Esophagus squamous epithelium (tissue), 5 donors: ENCODE results near the gene PDE7B. TPM values are rescaled to one million over a fixed set of nuclear protein-coding genes. Genes with fewer than 3 reads are reported as not detected.

Source experiments
- DNase-seq: peaks from one replicate; lab custom pipeline; 2025; lab: John Stamatoyannopoulos, UW
- H3K27ac ChIP-seq, 4 donors: fragments of 200-600 bp; sonication (generic); one replicate each; pipeline ENCODE4 v1.5.1; 2016 to 2019; ENCODE audit warnings: mild to moderate bottlenecking in 1 of 4
- H3K27me3 ChIP-seq, 4 donors: fragments of 200-600 bp; sonication (generic); 1 replicate in 3 of 4; 2 replicates in 1 of 4; pipeline versions ENCODE4 v1.5.1 to v1.6.0; 2017 to 2021; ENCODE audit warnings: antibody characterized with exemption in 1 of 4
- H3K36me3 ChIP-seq, 3 donors: fragments of 200-600 bp; sonication (generic); one replicate each; pipeline ENCODE4 v1.5.1; 2016 to 2019
- H3K4me1 ChIP-seq, 3 donors: fragments of 200-600 bp; sonication (generic); one replicate each; pipeline ENCODE4 v1.5.1; 2017 to 2019
- H3K4me3 ChIP-seq, 4 donors: fragments of 200-600 bp; sonication (generic); 1 replicate in 3 of 4; 2 replicates in 1 of 4; pipeline ENCODE4 v1.5.1; 2016 to 2019; ENCODE audit warnings: mild to moderate bottlenecking in 2 of 4, moderate library complexity in 1 of 4
- H3K9me3 ChIP-seq, 3 donors: fragments of 200-600 bp; sonication (generic); one replicate each; pipeline ENCODE4 v1.5.1; 2016 to 2019
- POLR2A ChIP-seq, 4 donors: fragments of 450-650 bp; IDR thresholded peaks; one replicate each; pipeline ENCODE4 v1.6.1; 2017; ENCODE audit warnings: antibody characterized with exemption in 4 of 4, mild to moderate bottlenecking in 4 of 4, moderate library complexity in 3 of 4
- WGBS, 2 donors: methylation state at CpG; one replicate each; pipeline ENCODE4 v1.1.5; 2018; 5-methylcytosine and 5-hydroxymethylcytosine counted together
- intact Hi-C: fragments of 100-400 bp; cut with DNase I; formaldehyde crosslinking; loops from one replicate; pipeline ENCODE4 v1.15.0; 2022
- total RNA-seq, 4 donors: library from RNA; depleted of rRNA; stranded (reverse); fragments of >200 nt; gene quantifications; one replicate each; pipeline ENCODE4 v1.1.0, GENCODE V29; 2016
- TF ChIP-seq, protein P1 (sequence below), 6 experiments: fragments of 450-650 bp in 4 of 6; fragments of 200-600 bp in 2 of 6; sonication (generic) in 2 of 6; IDR thresholded peaks; one replicate each; pipeline ENCODE4 v1.5.1; 2016 to 2019; ENCODE audit warnings: antibody characterized with exemption in 6 of 6, mild to moderate bottlenecking in 4 of 6, moderate library complexity in 4 of 6
- donor health status: DM: yes; HTN: yes; CAD: no.

PDE7B gene
- total RNA-seq, 4 donors from 2014 or later: 0.08 to 6.1 (median 0.47) TPM

DNA sequence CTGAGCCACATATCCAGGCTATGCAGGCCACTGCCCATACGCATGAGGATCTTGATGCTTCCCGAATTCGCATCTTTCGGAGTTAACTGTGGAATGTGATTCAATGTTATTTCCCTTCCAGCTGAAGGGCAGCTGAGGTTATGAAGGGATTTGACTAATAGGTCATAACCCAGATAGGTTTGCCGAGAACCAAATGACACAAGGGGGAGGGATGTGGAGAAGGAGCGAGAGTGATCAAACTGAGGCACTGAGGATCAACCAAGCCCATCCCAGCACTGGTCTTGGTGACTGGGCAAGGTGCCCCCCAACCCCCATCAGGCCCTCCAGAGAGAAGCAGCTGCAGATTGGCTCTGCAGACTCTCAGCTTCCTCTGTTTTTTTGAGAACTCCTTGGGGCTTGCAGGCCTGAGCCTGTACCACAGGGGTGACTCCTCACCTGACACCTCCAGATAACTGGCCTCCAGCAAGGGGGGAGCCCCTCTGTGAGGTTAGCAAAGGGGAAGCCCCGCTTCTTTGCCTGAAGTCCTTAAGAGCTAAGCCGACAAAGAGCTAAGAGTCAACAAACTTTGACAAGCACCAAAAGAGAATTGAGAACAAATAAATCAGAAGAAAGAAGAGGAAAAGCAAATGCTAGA lies 185.9 kb downstream of the PDE7B start:
- Histone ChIP-seq H3K27me3 (no peaks in the 10 kb centered on the region), H3K36me3 (no peaks in the 10 kb centered on the region), H3K27ac (peak overlapping the region; percentile 41 to 85 (median 74)), H3K4me3 (peak overlapping the region; percentile 10 to 60 (median 30)), H3K4me1 (peaks cover 0 to 39% (median 20%) of the 10 kb centered on the region in 3 donors), H3K9me3 (no peaks in the 10 kb centered on the region)
- TF ChIP-seq POLR2A (IDR thresholded peaks at IDR 0.05): no peak
- TF ChIP-seq, protein P1, sequence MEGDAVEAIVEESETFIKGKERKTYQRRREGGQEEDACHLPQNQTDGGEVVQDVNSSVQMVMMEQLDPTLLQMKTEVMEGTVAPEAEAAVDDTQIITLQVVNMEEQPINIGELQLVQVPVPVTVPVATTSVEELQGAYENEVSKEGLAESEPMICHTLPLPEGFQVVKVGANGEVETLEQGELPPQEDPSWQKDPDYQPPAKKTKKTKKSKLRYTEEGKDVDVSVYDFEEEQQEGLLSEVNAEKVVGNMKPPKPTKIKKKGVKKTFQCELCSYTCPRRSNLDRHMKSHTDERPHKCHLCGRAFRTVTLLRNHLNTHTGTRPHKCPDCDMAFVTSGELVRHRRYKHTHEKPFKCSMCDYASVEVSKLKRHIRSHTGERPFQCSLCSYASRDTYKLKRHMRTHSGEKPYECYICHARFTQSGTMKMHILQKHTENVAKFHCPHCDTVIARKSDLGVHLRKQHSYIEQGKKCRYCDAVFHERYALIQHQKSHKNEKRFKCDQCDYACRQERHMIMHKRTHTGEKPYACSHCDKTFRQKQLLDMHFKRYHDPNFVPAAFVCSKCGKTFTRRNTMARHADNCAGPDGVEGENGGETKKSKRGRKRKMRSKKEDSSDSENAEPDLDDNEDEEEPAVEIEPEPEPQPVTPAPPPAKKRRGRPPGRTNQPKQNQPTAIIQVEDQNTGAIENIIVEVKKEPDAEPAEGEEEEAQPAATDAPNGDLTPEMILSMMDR (IDR thresholded peaks at IDR 0.05): no peak
- no peak for DNase-seq
- WGBS, 2 donors: 28 to 38% methylated on average over 6 to 8 of the region's 8 CpGs
- intact Hi-C loops: no loop called here

DNA sequence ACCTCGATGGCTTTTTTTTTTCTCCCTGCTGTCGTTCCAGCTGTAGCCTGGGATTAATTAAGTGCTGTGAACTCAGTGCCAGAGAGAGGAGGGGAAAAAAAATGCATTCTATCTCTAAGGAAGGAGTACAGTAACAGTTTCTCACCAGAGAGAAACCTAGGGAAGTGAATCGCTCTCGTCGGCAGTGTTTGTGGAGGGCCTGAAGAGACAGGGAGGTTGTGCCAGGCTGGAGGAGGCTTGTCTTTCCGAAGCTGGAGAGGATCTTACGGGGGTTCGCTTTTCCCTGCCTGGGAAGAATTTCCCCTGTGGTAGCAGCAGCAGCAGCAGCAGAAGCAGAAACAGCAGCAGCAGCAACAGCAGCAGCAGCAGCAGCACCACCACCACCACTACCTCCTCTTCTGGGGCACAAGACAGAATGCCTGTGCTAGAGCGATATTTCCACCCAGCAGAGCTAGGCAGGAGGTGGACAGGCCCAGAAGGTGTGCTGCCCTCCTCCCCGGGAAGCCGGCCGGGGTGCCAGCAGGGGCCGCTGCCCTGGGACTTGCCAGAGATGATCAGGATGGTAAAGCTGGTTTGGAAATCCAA lies 186.5 kb downstream of the PDE7B start:
- Histone ChIP-seq H3K36me3 (no peaks in the 10 kb centered on the region), H3K9me3 (no peaks in the 10 kb centered on the region), H3K27me3 (no peaks in the 10 kb centered on the region), H3K27ac (peak overlapping the region; percentile 41 to 85 (median 74)), H3K4me1 (peaks cover 0 to 39% (median 20%) of the 10 kb centered on the region in 3 donors), H3K4me3 (peak overlapping the region; percentile 10 to 60 (median 30))
- TF ChIP-seq, protein P1 (IDR thresholded peaks at IDR 0.05): peak in 3 of 6 experiments; percentile 8 to 16 (median 16)
- no peak for TF ChIP-seq POLR2A (IDR thresholded peaks at IDR 0.05)
- 1 to 6% methylated on average over 6 to 8 of the region's 13 CpGs for WGBS, 2 donors
- no peak for DNase-seq
- intact Hi-C loops: no loop called here

DNA sequence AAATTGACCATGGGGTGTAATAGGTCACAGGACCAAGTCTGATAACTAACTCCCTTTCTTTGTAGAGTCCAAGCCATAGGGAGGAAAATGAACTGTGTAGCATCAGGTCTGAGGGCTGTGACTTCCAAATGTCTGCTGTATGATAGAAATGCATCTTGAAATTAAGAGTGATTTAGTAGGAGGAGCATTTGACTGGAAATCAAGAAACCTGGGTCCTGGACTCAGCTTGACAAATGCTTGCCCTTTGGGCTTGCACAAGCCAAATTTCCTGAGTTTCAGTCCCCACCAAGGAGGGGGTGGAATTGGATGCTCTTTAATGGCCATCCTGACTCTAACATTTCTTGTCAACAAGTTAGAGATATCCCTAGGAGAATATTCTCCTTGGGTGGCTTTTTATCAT lies 187.0 kb downstream of the PDE7B start:
- H3K36me3 ChIP-seq: no peaks in the 10 kb centered on the region
- peaks cover 0 to 39% (median 20%) of the 10 kb centered on the region in 3 donors for H3K4me1 ChIP-seq
- peak overlapping the region; percentile 10 to 60 (median 30) for H3K4me3 ChIP-seq
- TF ChIP-seq, protein P1 (IDR thresholded peaks at IDR 0.05): no peak
- no peak for TF ChIP-seq POLR2A (IDR thresholded peaks at IDR 0.05)
- DNase-seq: no peak
- peak overlapping the region; percentile 41 to 85 (median 74) for H3K27ac ChIP-seq
- H3K27me3 ChIP-seq: no peaks in the 10 kb centered on the region
- intact Hi-C loops: no loop called here
- no peaks in the 10 kb centered on the region for H3K9me3 ChIP-seq

DNA sequence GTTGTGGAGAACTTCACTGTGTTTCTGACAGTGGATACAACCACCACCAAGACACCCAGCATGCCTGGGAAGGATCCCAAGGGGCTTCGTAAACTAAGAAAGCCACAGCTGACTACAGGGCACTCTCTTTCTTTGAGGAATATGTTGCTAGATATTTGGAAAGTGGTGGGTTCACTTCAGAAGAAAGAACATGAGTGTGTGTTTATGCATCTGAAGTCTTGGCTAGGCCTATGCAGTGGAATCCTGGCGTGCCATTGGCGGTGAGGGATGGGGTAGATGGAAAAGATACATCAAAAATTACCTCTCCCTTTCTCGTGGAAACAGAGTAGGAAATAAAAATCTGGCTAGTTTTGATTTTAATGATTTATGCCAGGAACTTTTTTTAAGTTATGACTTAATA lies 187.7 kb downstream of the PDE7B start:
- Histone ChIP-seq H3K4me3 (peak overlapping the region in 3 of 4 donors; percentile 29 to 60 (median 32)), H3K9me3 (no peaks in the 10 kb centered on the region), H3K27ac (peak overlapping the region in 3 of 4 donors; percentile 56 to 77 (median 71)), H3K36me3 (no peaks in the 10 kb centered on the region), H3K27me3 (no peaks in the 10 kb centered on the region), H3K4me1 (peaks cover 0 to 39% (median 20%) of the 10 kb centered on the region in 3 donors)
- TF ChIP-seq, protein P1 (IDR thresholded peaks at IDR 0.05): no peak
- TF ChIP-seq POLR2A (IDR thresholded peaks at IDR 0.05): no peak
- DNase-seq: no peak
- WGBS, 2 donors: 67 to 82% methylated on average over 4 of the region's 4 CpGs
- intact Hi-C loops: no loop called here

DNA sequence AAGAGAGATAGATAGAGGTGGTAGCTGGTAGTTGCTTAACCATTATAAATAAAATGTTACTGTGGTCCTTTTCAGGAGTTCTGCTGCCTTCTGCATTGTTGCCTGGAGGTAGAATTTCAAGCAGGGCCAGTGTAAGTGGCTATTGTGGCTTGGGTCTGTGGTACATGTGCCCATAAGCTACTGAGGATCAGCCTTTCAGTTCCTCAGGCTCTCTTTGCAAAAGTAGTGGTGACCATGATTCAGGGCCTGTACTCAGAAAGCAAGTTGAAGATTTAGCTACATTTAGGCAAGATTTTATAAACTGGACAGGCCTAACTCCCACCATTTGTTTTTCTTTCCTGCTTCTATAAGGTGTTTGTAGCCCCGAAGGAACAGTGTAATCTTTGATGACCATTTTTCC lies 199.0 kb downstream of the PDE7B start:
- intact Hi-C loops: no loop called here
- 18 to 44% methylated on average over 1 of the region's 1 CpG for WGBS, 2 donors
- DNase-seq: no peak
- H3K27me3 ChIP-seq: no peaks in the 10 kb centered on the region
- H3K4me1 ChIP-seq: peaks cover 0 to 17% (median 0%) of the 10 kb centered on the region in 3 donors
- H3K4me3 ChIP-seq: no peak overlapping the region
- H3K36me3 ChIP-seq: no peaks in the 10 kb centered on the region
- H3K9me3 ChIP-seq: no peaks in the 10 kb centered on the region
- no peak for TF ChIP-seq POLR2A (IDR thresholded peaks at IDR 0.05)
- TF ChIP-seq, protein P1 (IDR thresholded peaks at IDR 0.05): no peak
- H3K27ac ChIP-seq: peak overlapping the region; percentile 26 to 74 (median 68)
